A549 (cell line): ENCODE measurements around the gene NLGN4Y. TPM values are rescaled to one million over a fixed set of nuclear protein-coding genes. Genes with fewer than 3 reads are reported as not detected.

ENCODE experiments used
- ATAC-seq, 2 experiments: fragments of 200-7000 bp in 1 of 2; fragments of >200 bp in 1 of 2; cut with Nextera tagmentation in 1 of 2; cut with Tn5 transposase in 1 of 2; 3 replicates each; pipeline versions ENCODE4 v1.8.0 to v1.9.1; 2018 to 2020; ENCODE audit warnings: mild to moderate bottlenecking in 1 of 2, moderate library complexity in 1 of 2
- CTCF ChIA-PET: fragments of 300-600 bp; sonication (Branson Sonifier 250); formaldehyde crosslinking; extraction: SDS; loops from one replicate; lab custom pipeline; 2021; ENCODE audit warnings: antibody characterized with exemption, inconsistent platforms; lab: Yijun Ruan, JAX
- POLR2A ChIA-PET: fragments of 350-600 bp; formaldehyde crosslinking; extraction: SDS; loops from one replicate; lab custom pipeline; 2021; ENCODE audit warnings: antibody characterized with exemption, inconsistent platforms; lab: Yijun Ruan, JAX
- DNase-seq, 2 experiments: peaks; one replicate each; pipeline versions ENCODE4 v3.0.0 to v3.0.0-alpha.2; 2011 to 2016; ENCODE audit warnings: low read depth in 1 of 2, low spot score in 1 of 2
- FAIRE-seq: peaks from 2 replicates; lab custom pipeline; 2011; peaks lifted over from hg19 to GRCh38; lab: Jason Lieb, UNC
- H3K27ac ChIP-seq, 2 experiments: fragments of >200 bp; sonication (Bioruptor Twin); formaldehyde crosslinking; 3 replicates each; pipeline ENCODE4 v1.5.1; 2016 to 2017
- H3K4me1 ChIP-seq: fragments of >200 bp; sonication (Bioruptor Twin); formaldehyde crosslinking; 3 replicates; pipeline ENCODE4 v1.6.1; 2016
- H3K4me2 ChIP-seq: fragments of >200 bp; sonication (Bioruptor Twin); formaldehyde crosslinking; 3 replicates; pipeline ENCODE4 v1.6.1; 2016
- H3K4me3 ChIP-seq: fragments of >200 bp; sonication (Bioruptor Twin); formaldehyde crosslinking; 3 replicates; pipeline ENCODE4 v1.5.1; 2016
- H3K9me3 ChIP-seq: fragments of >200 bp; sonication (Bioruptor Twin); formaldehyde crosslinking; 3 replicates; pipeline ENCODE4 v1.6.1; 2016
- CBX2 ChIP-seq: fragments of 200-600 bp; sonication (generic); IDR thresholded peaks from 2 replicates; pipeline ENCODE4 v1.6.1; 2016; ENCODE audit warnings: low read depth, mild to moderate bottlenecking, borderline replicate concordance
- CBX8 ChIP-seq: fragments of 200-600 bp; sonication (generic); IDR thresholded peaks from 2 replicates; pipeline ENCODE4 v1.6.1; 2016
- CHD2 ChIP-seq: fragments of 150-350 bp; IDR thresholded peaks from 2 replicates; pipeline ENCODE4 v1.6.1; 2014; ENCODE audit warnings: low read length; ENCODE audit not compliant: partially characterized antibody
- EHMT2 ChIP-seq: fragments of 200-600 bp; sonication (generic); IDR thresholded peaks from 2 replicates; pipeline ENCODE4 v1.6.1; 2016; ENCODE audit warnings: antibody characterized with exemption, low read depth, mild to moderate bottlenecking, moderate library complexity
- FOSL2 ChIP-seq, 2 experiments: fragments of 450-650 bp in 1 of 2; fragments of >200 bp in 1 of 2; sonication (Bioruptor Twin) in 1 of 2; formaldehyde crosslinking; IDR thresholded peaks; 2 replicates each; pipeline versions ENCODE4 v1.5.0 to v1.6.1; 2016 to 2020; ENCODE audit warnings: mild to moderate bottlenecking in 1 of 2, moderate library complexity in 1 of 2
- FOXS1 ChIP-seq: fragments of 250-450 bp; sonication (Bioruptor Pico); IDR thresholded peaks from 2 replicates; pipeline ENCODE4 v1.5.0; 2020; ENCODE audit warnings: mild to moderate bottlenecking, moderate library complexity
- GATA3 ChIP-seq: IDR thresholded peaks from 2 replicates; pipeline ENCODE4 v1.6.1; 2012; ENCODE audit warnings: borderline replicate concordance
- HEYL ChIP-seq: fragments of 250-450 bp; sonication (Bioruptor Pico); IDR thresholded peaks from 2 replicates; pipeline ENCODE4 v1.8.0; 2021; ENCODE audit warnings: mild to moderate bottlenecking, moderate library complexity
- HOXA7 ChIP-seq: fragments of 250-450 bp; sonication (Bioruptor Pico); IDR thresholded peaks from 2 replicates; pipeline ENCODE4 v1.5.0; 2020; ENCODE audit warnings: mild to moderate bottlenecking, moderate library complexity
- JUN ChIP-seq, 2 experiments: fragments of >200 bp; sonication (Bioruptor Twin); formaldehyde crosslinking; IDR thresholded peaks; 2 replicates in 1 of 2; 3 replicates in 1 of 2; pipeline ENCODE4 v1.6.1; 2016 to 2017
- MAFK ChIP-seq: fragments of 450-650 bp; IDR thresholded peaks from 2 replicates; pipeline ENCODE4 v1.6.1; 2014; ENCODE audit not compliant: partially characterized antibody
- NPAS2 ChIP-seq: fragments of 250-450 bp; sonication (Bioruptor Pico); IDR thresholded peaks from 2 replicates; pipeline ENCODE4 v1.8.0; 2022; ENCODE audit warnings: mild to moderate bottlenecking, moderate library complexity, borderline replicate concordance
- POLR2A ChIP-seq: IDR thresholded peaks from 2 replicates; pipeline ENCODE4 v1.6.1; 2012; ENCODE audit warnings: mild to moderate bottlenecking, low read length
- SMC3 ChIP-seq: fragments of >200 bp; sonication (Bioruptor Twin); formaldehyde crosslinking; IDR thresholded peaks from 3 replicates; pipeline ENCODE4 v1.6.1; 2018; ENCODE audit warnings: inconsistent platforms
- TP53 ChIP-seq: fragments of 250-450 bp; sonication (Bioruptor Pico); IDR thresholded peaks from 2 replicates; pipeline ENCODE4 v1.5.0; 2021; ENCODE audit warnings: mild to moderate bottlenecking, moderate library complexity
- ZC3H11A ChIP-seq: fragments of 450-650 bp; IDR thresholded peaks from 2 replicates; pipeline ENCODE4 v1.6.1; 2014; ENCODE audit warnings: antibody characterized with exemption, mild to moderate bottlenecking
- ZNF302 ChIP-seq: fragments of 250-450 bp; sonication (Bioruptor Pico); IDR thresholded peaks from 2 replicates; pipeline ENCODE4 v1.9.0; 2021; ENCODE audit warnings: inconsistent platforms, mild to moderate bottlenecking, moderate library complexity
- ZSCAN20 ChIP-seq: fragments of 250-450 bp; sonication (Bioruptor Pico); IDR thresholded peaks from 2 replicates; pipeline ENCODE4 v1.8.0; 2022; ENCODE audit warnings: mild to moderate bottlenecking, moderate library complexity
- WGBS: methylation state at CpG from one replicate; pipeline ENCODE4 v1.1.6; 2017; ENCODE audit errors: missing lambda C conversion rate; 5-methylcytosine and 5-hydroxymethylcytosine counted together
- polyA plus RNA-seq, 4 experiments: library from polyadenylated mRNA; depleted of rRNA in 3 of 4; stranded (reverse); fragments of >200 nt; fragmentation: RNase III in 1 of 4; extraction: RNeasy Plus Mini Kit Qiagen cat#74134 plus additional on column Dnase treatment in 1 of 4; gene quantifications; 2 replicates in 3 of 4; 3 replicates in 1 of 4; pipeline ENCODE4 v1.2.3, GENCODE V29; 2011 to 2017
- TF ChIP-seq, protein P1 (sequence below): fragments of 250-450 bp; sonication (Bioruptor Pico); IDR thresholded peaks from 2 replicates; pipeline ENCODE4 v1.5.0; 2020; ENCODE audit warnings: low read depth, mild to moderate bottlenecking, moderate library complexity
- TF ChIP-seq, protein P2 (sequence below): fragments of >200 bp; sonication (Bioruptor Twin); formaldehyde crosslinking; IDR thresholded peaks from 3 replicates; pipeline ENCODE4 v1.6.1; 2016
- TF ChIP-seq, protein P3 (sequence below): IDR thresholded peaks from 2 replicates; pipeline ENCODE4 v1.6.1; 2012
- TF ChIP-seq, protein P4 (sequence below): IDR thresholded peaks from 2 replicates; pipeline ENCODE4 v1.6.1; 2012
- TF ChIP-seq, protein P5 (sequence below): fragments of 450-650 bp; IDR thresholded peaks from 2 replicates; pipeline ENCODE4 v1.6.1; 2014; ENCODE audit warnings: antibody characterized with exemption

The NLGN4Y gene
- polyA plus RNA-seq, 2 of the 4 experiments (the other 2 are of a cell fraction), result 4.1 to 12.8 TPM

DNA sequence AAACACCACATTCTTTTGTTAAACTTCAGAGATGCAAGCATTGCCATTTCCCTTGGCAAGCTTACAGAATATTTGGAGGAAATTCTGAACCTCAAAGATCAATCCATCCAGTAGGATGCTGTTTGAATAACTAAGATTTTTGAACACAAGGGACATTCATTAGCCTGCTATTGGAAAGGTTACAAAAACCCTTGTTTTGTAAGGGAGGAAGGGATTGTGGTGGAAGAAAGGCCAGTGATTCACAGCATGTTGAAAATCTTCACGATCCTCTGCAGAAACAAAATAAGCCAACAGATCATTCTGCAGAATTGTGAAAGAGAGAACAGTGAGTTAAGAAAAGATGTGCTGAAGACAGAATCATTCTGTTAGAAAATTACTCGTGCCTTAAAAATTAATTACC lies 297.9 kb downstream of the NLGN4Y start:
- H3K4me1 ChIP-seq, result no peaks in the 10 kb centered on the region
- ChIA-PET POLR2A (no interaction called here), CTCF (no interaction called here)
- H3K27ac ChIP-seq, result no peak overlapping the region
- H3K4me2 ChIP-seq, result no peak overlapping the region
- 75% methylated on average over 2 of the region's 2 CpGs for WGBS
- ATAC-seq, result no peak
- no peak for DNase-seq
- H3K4me3 ChIP-seq, result no peak overlapping the region
- H3K9me3 ChIP-seq, result no peaks in the 10 kb centered on the region
- TF ChIP-seq POLR2A (no peak), HOXA7 (CRISPR knock-in tag) (no peak), FOXS1 (CRISPR knock-in tag) (no peak), CBX8 (no peak), EHMT2 (no peak), MAFK (no peak), ZC3H11A (no peak), FOSL2 (IDR thresholded peaks at IDR 0.05) (no peak), FOSL2 (CRISPR knock-in tag; IDR thresholded peaks at IDR 0.05) (no peak), HEYL (no peak), CBX2 (no peak), ZSCAN20 (CRISPR knock-in tag) (no peak), SMC3 (no peak)
- TF ChIP-seq, protein P1, sequence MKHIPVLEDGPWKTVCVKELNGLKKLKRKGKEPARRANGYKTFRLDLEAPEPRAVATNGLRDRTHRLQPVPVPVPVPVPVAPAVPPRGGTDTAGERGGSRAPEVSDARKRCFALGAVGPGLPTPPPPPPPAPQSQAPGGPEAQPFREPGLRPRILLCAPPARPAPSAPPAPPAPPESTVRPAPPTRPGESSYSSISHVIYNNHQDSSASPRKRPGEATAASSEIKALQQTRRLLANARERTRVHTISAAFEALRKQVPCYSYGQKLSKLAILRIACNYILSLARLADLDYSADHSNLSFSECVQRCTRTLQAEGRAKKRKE, result no peak
- TF ChIP-seq, protein P2, sequence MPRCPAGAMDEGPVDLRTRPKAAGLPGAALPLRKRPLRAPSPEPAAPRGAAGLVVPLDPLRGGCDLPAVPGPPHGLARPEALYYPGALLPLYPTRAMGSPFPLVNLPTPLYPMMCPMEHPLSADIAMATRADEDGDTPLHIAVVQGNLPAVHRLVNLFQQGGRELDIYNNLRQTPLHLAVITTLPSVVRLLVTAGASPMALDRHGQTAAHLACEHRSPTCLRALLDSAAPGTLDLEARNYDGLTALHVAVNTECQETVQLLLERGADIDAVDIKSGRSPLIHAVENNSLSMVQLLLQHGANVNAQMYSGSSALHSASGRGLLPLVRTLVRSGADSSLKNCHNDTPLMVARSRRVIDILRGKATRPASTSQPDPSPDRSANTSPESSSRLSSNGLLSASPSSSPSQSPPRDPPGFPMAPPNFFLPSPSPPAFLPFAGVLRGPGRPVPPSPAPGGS, result no peak
- TF ChIP-seq, protein P3, sequence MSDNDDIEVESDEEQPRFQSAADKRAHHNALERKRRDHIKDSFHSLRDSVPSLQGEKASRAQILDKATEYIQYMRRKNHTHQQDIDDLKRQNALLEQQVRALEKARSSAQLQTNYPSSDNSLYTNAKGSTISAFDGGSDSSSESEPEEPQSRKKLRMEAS, result no peak
- FAIRE-seq, result no peak

DNA sequence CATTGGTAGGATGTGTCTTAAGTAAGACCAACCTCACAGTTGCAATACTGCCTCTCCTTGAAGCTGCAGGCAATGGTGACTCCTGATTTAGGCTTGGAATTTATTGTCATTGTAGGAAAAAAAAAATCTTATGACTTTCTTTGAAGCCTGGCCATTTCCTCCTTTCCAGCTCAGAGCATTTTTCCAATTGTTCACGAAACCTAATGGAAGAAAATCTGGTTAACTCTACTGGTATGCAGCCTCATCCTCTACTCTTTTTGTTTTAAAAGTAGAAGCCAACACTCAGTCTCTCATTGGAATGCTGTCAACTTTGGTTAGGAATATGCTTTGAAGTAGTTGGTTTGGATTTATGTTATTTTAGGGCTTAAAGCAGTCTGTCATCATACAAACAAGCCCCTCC lies 298.6 kb downstream of the NLGN4Y start:
- H3K27ac ChIP-seq, result no peak overlapping the region
- no peak overlapping the region for H3K4me2 ChIP-seq
- H3K9me3 ChIP-seq, result no peaks in the 10 kb centered on the region
- no peak for ATAC-seq
- 64% methylated on average over 1 of the region's 1 CpG for WGBS
- no peak for FAIRE-seq
- CTCF ChIA-PET, result no interaction called here
- DNase-seq, result no peak
- no peaks in the 10 kb centered on the region for H3K4me1 ChIP-seq
- TF ChIP-seq, protein P4, sequence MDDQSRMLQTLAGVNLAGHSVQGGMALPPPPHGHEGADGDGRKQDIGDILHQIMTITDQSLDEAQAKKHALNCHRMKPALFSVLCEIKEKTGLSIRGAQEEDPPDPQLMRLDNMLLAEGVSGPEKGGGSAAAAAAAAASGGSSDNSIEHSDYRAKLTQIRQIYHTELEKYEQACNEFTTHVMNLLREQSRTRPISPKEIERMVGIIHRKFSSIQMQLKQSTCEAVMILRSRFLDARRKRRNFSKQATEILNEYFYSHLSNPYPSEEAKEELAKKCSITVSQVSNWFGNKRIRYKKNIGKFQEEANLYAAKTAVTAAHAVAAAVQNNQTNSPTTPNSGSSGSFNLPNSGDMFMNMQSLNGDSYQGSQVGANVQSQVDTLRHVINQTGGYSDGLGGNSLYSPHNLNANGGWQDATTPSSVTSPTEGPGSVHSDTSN, result no peak
- TF ChIP-seq FOXS1 (CRISPR knock-in tag) (no peak), HOXA7 (CRISPR knock-in tag) (no peak), SMC3 (no peak), GATA3 (no peak), TP53 (no peak), NPAS2 (CRISPR knock-in tag) (no peak), ZNF302 (CRISPR knock-in tag) (no peak), CHD2 (no peak), JUN (IDR thresholded peaks at IDR 0.05) (no peak)
- TF ChIP-seq, protein P1, result no peak
- TF ChIP-seq, protein P5, sequence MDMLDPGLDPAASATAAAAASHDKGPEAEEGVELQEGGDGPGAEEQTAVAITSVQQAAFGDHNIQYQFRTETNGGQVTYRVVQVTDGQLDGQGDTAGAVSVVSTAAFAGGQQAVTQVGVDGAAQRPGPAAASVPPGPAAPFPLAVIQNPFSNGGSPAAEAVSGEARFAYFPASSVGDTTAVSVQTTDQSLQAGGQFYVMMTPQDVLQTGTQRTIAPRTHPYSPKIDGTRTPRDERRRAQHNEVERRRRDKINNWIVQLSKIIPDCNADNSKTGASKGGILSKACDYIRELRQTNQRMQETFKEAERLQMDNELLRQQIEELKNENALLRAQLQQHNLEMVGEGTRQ, result no peak
- POLR2A ChIA-PET, result no interaction called here
- H3K4me3 ChIP-seq, result no peak overlapping the region
